HepG2 (cell line): ENCODE measurements around the gene UBAC2.
"Not testable (repeated sequence)": the region's sequence is repeated elsewhere in the genome, so short reads cannot be mapped to it uniquely, and the experiment has no call there.

Experiments
- ATF7 ChIP-seq, 2 experiments: fragments of 450-650 bp in 1 of 2; sonication (generic) in 1 of 2; formaldehyde crosslinking in 1 of 2; IDR thresholded peaks; 2 replicates each; pipeline versions ENCODE4 v1.4.0 to v1.6.1; 2016 to 2020; ENCODE audit warnings: antibody characterized with exemption in 1 of 2, mild to moderate bottlenecking in 1 of 2, missing genetic modification reagents in 1 of 2
- POLR2A ChIP-seq, 2 experiments: IDR thresholded peaks; 2 replicates each; pipeline ENCODE4 v1.6.1; 2011; ENCODE audit warnings: low read depth in 2 of 2, low read length in 2 of 2, mild to moderate bottlenecking in 1 of 2, moderate library complexity in 1 of 2; ENCODE audit not compliant: insufficient read depth in 1 of 2
- RBFOX2 ChIP-seq: fragments of 200-400 bp; formaldehyde crosslinking; IDR thresholded peaks from 2 replicates; pipeline ENCODE4 v1.6.1; 2017; ENCODE audit warnings: low read depth, mild to moderate bottlenecking, low read length
- ZNF431 ChIP-seq: sonication (generic); formaldehyde crosslinking; IDR thresholded peaks from 2 replicates; pipeline ENCODE4 v1.9.0; 2022; ENCODE audit warnings: missing genetic modification reagents, low read depth, mild to moderate bottlenecking, borderline replicate concordance
- TF ChIP-seq, protein P1 (sequence below): sonication (generic); formaldehyde crosslinking; IDR thresholded peaks from 2 replicates; pipeline ENCODE4 v1.5.0; 2020; ENCODE audit warnings: mild to moderate bottlenecking, missing genetic modification reagents, moderate library complexity
- TF ChIP-seq, protein P2 (sequence below), 2 experiments: IDR thresholded peaks; 2 replicates each; pipeline ENCODE4 v1.6.1; 2011 to 2012; ENCODE audit warnings: low read length in 2 of 2, borderline replicate concordance in 1 of 2, low read depth in 1 of 2, mild to moderate bottlenecking in 1 of 2, moderate library complexity in 1 of 2
- TF ChIP-seq, protein P3 (sequence below): sonication (generic); formaldehyde crosslinking; IDR thresholded peaks from 2 replicates; pipeline ENCODE4 v1.4.0; 2020; ENCODE audit warnings: missing genetic modification reagents

DNA sequence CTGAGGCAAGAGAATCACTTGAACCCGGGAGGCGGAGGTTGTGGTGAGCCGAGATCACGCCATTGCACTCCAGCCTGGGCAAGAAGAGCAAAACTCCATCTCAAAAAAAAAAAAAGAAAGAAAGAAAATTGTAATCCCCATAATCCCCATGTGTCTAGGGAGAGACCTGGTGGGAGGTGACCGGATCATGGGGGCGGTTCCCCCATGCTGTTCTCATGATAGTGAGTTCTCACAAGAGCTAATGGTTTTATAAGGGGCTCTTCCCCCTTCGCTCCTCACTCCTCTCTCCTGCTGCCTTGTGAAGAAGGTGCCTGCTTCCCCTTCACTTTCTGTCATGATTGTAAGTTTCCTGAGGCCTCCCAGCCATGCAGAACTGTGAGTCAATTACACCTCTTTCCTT is 192.7 kb downstream of the UBAC2 start:
- TF ChIP-seq, protein P1, sequence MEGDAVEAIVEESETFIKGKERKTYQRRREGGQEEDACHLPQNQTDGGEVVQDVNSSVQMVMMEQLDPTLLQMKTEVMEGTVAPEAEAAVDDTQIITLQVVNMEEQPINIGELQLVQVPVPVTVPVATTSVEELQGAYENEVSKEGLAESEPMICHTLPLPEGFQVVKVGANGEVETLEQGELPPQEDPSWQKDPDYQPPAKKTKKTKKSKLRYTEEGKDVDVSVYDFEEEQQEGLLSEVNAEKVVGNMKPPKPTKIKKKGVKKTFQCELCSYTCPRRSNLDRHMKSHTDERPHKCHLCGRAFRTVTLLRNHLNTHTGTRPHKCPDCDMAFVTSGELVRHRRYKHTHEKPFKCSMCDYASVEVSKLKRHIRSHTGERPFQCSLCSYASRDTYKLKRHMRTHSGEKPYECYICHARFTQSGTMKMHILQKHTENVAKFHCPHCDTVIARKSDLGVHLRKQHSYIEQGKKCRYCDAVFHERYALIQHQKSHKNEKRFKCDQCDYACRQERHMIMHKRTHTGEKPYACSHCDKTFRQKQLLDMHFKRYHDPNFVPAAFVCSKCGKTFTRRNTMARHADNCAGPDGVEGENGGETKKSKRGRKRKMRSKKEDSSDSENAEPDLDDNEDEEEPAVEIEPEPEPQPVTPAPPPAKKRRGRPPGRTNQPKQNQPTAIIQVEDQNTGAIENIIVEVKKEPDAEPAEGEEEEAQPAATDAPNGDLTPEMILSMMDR (CRISPR knock-in tag) = not testable (repeated sequence)
- not testable (repeated sequence) for TF ChIP-seq POLR2A (IDR thresholded peaks at IDR 0.05; ENCODE audit: insufficient read depth in 1 of 2, low read depth in 2 of 2, low read length in 2 of 2); RBFOX2; ZNF431 (CRISPR knock-in tag); ATF7 (IDR thresholded peaks at IDR 0.05); ATF7 (CRISPR knock-in tag; IDR thresholded peaks at IDR 0.05)
- TF ChIP-seq, protein P2, sequence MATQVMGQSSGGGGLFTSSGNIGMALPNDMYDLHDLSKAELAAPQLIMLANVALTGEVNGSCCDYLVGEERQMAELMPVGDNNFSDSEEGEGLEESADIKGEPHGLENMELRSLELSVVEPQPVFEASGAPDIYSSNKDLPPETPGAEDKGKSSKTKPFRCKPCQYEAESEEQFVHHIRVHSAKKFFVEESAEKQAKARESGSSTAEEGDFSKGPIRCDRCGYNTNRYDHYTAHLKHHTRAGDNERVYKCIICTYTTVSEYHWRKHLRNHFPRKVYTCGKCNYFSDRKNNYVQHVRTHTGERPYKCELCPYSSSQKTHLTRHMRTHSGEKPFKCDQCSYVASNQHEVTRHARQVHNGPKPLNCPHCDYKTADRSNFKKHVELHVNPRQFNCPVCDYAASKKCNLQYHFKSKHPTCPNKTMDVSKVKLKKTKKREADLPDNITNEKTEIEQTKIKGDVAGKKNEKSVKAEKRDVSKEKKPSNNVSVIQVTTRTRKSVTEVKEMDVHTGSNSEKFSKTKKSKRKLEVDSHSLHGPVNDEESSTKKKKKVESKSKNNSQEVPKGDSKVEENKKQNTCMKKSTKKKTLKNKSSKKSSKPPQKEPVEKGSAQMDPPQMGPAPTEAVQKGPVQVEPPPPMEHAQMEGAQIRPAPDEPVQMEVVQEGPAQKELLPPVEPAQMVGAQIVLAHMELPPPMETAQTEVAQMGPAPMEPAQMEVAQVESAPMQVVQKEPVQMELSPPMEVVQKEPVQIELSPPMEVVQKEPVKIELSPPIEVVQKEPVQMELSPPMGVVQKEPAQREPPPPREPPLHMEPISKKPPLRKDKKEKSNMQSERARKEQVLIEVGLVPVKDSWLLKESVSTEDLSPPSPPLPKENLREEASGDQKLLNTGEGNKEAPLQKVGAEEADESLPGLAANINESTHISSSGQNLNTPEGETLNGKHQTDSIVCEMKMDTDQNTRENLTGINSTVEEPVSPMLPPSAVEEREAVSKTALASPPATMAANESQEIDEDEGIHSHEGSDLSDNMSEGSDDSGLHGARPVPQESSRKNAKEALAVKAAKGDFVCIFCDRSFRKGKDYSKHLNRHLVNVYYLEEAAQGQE (IDR thresholded peaks at IDR 0.05; ENCODE audit: borderline replicate concordance in 1 of 2, low read depth in 1 of 2, low read length in 2 of 2) = not testable (repeated sequence)
- TF ChIP-seq, protein P3, sequence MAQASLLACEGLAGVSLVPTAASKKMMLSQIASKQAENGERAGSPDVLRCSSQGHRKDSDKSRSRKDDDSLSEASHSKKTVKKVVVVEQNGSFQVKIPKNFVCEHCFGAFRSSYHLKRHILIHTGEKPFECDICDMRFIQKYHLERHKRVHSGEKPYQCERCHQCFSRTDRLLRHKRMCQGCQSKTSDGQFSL (CRISPR knock-in tag) = not testable (repeated sequence)
